Endothelial cell (in vitro differentiated cells): ENCODE data around the gene GET4. TPM values are rescaled to one million over a fixed set of nuclear protein-coding genes. Genes with fewer than 3 reads are reported as not detected.

Source experiments
- DNase-seq: peaks from one replicate; pipeline ENCODE4 v3.0.0; 2021; ENCODE audit warnings: low spot score
- H3K27ac Mint-ChIP-seq: one replicate; pipeline ENCODE4 v1.8.0; 2021; ENCODE audit warnings: mixed read lengths, inconsistent platforms; ENCODE audit not compliant: unreplicated experiment
- H3K27me3 Mint-ChIP-seq: one replicate; pipeline ENCODE4 v1.8.0; 2021; ENCODE audit warnings: mild to moderate bottlenecking, moderate library complexity, mixed read lengths, inconsistent platforms; ENCODE audit not compliant: unreplicated experiment
- H3K36me3 Mint-ChIP-seq: one replicate; pipeline ENCODE4 v1.8.0; 2021; ENCODE audit warnings: mild to moderate bottlenecking, low read depth, mixed read lengths, inconsistent platforms; ENCODE audit not compliant: unreplicated experiment
- H3K4me1 Mint-ChIP-seq: one replicate; pipeline ENCODE4 v1.8.0; 2021; ENCODE audit warnings: mild to moderate bottlenecking, mixed read lengths, inconsistent platforms; ENCODE audit not compliant: unreplicated experiment
- H3K4me3 Mint-ChIP-seq: one replicate; pipeline ENCODE4 v1.8.0; 2021; ENCODE audit warnings: mild to moderate bottlenecking, mixed read lengths, inconsistent platforms; ENCODE audit not compliant: unreplicated experiment
- H3K9me3 Mint-ChIP-seq: one replicate; pipeline ENCODE4 v1.8.0; 2021; ENCODE audit warnings: mixed read lengths, inconsistent platforms; ENCODE audit not compliant: unreplicated experiment
- CTCF ChIP-seq: fragments of 200-600 bp; sonication (generic); IDR thresholded peaks from one replicate; pipeline ENCODE4 v1.5.0; 2021; ENCODE audit warnings: antibody characterized with exemption; ENCODE audit not compliant: unreplicated experiment
- total RNA-seq: library from RNA; stranded (reverse); fragmentation: NEBNext Ultra II Directional; extraction: Animal tissue kit (Norgen Biotek cat#: 25700); gene quantifications from one replicate; pipeline ENCODE4 v1.2.1, GENCODE V29; 2021; ENCODE audit not compliant: unreplicated experiment

GET4 gene
- total RNA-seq, 1 donor from 2014 or later: 61.3 TPM

DNA sequence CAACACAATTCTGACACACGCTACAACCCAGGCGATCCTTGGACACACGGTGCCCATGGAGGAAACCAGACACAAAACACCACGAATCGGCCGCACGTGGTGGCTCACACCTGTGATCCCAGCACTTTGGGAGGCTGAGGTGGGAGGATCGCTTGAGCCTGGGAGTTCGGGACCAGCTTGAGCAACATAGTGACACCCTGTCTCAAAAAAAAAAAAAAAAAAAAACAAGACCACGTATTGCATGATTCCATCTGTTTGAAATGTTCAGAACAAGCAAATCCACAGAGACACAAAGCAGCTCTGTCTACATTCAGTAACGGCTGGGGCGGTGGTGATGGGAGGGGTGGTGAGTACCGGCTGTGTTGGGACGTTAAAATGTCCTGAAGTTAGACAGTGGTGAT lies 53.0 kb downstream of the GET4 start:
- Mint-ChIP-seq H3K4me3 (no peak overlapping the region), H3K27me3 (peaks cover 3% of the 10 kb centered on the region), H3K9me3 (no peaks in the 10 kb centered on the region), H3K27ac (no peak overlapping the region), H3K4me1 (no peaks in the 10 kb centered on the region), H3K36me3 (no peaks in the 10 kb centered on the region)
- TF ChIP-seq CTCF: no peak
- no peak for DNase-seq

DNA sequence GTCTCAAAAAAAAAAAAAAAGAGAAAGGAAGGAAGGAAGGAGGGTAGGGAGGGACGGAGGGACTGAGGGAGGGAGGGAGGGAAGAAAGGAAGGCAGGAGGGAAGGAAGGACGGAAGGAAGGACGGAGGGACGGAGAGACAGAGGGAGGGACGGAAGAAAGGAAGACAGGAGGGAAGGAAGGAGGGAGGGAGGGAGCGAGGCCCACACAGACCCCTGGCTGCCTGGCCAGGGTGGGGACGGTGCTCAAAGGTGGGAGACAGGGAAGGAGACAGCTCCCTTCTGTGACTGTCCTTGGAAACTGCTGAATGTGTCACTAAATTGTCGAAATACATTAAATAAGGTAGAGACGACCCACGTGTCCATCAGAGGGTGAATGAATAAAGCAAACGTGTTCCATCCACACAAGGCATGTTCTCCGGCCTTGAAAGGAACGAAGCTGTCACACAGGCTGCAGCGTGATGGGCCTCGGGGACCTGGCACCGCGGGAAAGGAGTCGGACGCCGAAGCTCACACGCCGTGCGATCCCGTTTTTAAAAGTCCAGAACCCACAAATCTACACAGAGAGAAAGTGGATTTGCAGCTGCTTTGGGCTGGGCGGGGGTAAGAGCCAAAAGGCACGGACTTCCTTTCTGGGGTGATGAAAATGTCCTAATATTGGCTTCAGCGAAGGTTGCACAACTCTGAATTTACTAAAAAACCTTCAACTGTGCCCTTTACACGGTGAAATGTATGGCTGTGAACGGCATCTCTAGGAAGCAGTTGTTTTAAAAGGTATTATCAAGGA lies 54.8 kb downstream of the GET4 start:
- no peak overlapping the region for H3K27ac Mint-ChIP-seq
- no peaks in the 10 kb centered on the region for H3K4me1 Mint-ChIP-seq
- H3K9me3 Mint-ChIP-seq: no peaks in the 10 kb centered on the region
- peaks cover 3% of the 10 kb centered on the region for H3K27me3 Mint-ChIP-seq
- no peak for TF ChIP-seq CTCF
- H3K36me3 Mint-ChIP-seq: no peaks in the 10 kb centered on the region
- no peak overlapping the region for H3K4me3 Mint-ChIP-seq
- DNase-seq: no peak

- Mint-ChIP-seq H3K27ac (no peak overlapping the region), H3K27me3 (peaks cover 3% of the 10 kb centered on the region), H3K36me3 (no peaks in the 10 kb centered on the region), H3K4me3 (no peak overlapping the region), H3K9me3 (no peaks in the 10 kb centered on the region), H3K4me1 (no peaks in the 10 kb centered on the region)
- TF ChIP-seq CTCF: no peak
- no peak for DNase-seq
Measured at GRCh38 chr7:931871-932650, 55.7 kb downstream of the GET4 start.

GRCh38 chr7:932651-932975 lies 56.3 kb downstream of the GET4 start:
- H3K27me3 Mint-ChIP-seq: peaks cover 3% of the 10 kb centered on the region
- TF ChIP-seq CTCF: no peak
- no peak overlapping the region for H3K27ac Mint-ChIP-seq
- H3K9me3 Mint-ChIP-seq: no peaks in the 10 kb centered on the region
- no peaks in the 10 kb centered on the region for H3K4me1 Mint-ChIP-seq
- H3K4me3 Mint-ChIP-seq: no peak overlapping the region
- H3K36me3 Mint-ChIP-seq: no peaks in the 10 kb centered on the region
- DNase-seq: no peak
